Neuronal stem cell (in vitro differentiated cells): ENCODE measurements around the gene BRI3.

Source experiments
- DNase-seq: peaks from one replicate; pipeline ENCODE4 v3.0.0-alpha.2; 2013; ENCODE audit warnings: low spot score
- H2AFZ ChIP-seq: one replicate; pipeline ENCODE4 v1.6.1; 2013; ENCODE audit warnings: mild to moderate bottlenecking, low read length, inconsistent platforms
- H2AK5ac ChIP-seq: 2 replicates; pipeline ENCODE4 v1.6.1; 2013; ENCODE audit warnings: low read depth, mild to moderate bottlenecking, inconsistent platforms, low read length, moderate library complexity, mixed read lengths
- H2BK120ac ChIP-seq: 2 replicates; pipeline ENCODE4 v1.6.1; 2013; ENCODE audit warnings: low read depth, mild to moderate bottlenecking, inconsistent platforms, low read length, moderate library complexity, mixed read lengths
- H2BK12ac ChIP-seq: one replicate; pipeline ENCODE4 v1.6.1; 2013; ENCODE audit warnings: low read length, inconsistent platforms
- H2BK15ac ChIP-seq: 2 replicates; pipeline ENCODE4 v1.6.1; 2013; ENCODE audit warnings: mild to moderate bottlenecking, low read length, inconsistent platforms, mixed read lengths
- H2BK5ac ChIP-seq: one replicate; pipeline ENCODE4 v1.6.1; 2013; ENCODE audit warnings: inconsistent platforms, mild to moderate bottlenecking, low read length, moderate library complexity
- H3K14ac ChIP-seq: one replicate; pipeline ENCODE4 v1.6.1; 2013; ENCODE audit warnings: low read length, inconsistent platforms
- H3K18ac ChIP-seq: 2 replicates; pipeline ENCODE4 v1.6.1; 2013; ENCODE audit warnings: low read length, inconsistent platforms
- H3K23ac ChIP-seq: 2 replicates; pipeline ENCODE4 v1.6.1; 2013; ENCODE audit warnings: low read depth, mild to moderate bottlenecking, mixed read lengths, low read length, inconsistent platforms; ENCODE audit not compliant: poor library complexity
- H3K27ac ChIP-seq: replicated peaks from 3 replicates; pipeline ENCODE4 v1.5.1; 2013; ENCODE audit warnings: low read length, inconsistent platforms
- H3K27me3 ChIP-seq, 3 experiments: 2 replicates each; pipeline ENCODE4 v1.6.1; 2013; ENCODE audit warnings: low read length in 3 of 3, mild to moderate bottlenecking in 2 of 3, inconsistent platforms in 1 of 3, low read depth in 1 of 3, mixed read lengths in 1 of 3, moderate library complexity in 1 of 3; ENCODE audit not compliant: control insufficient read depth in 3 of 3, insufficient read depth in 3 of 3
- H3K36me3 ChIP-seq, 2 donors: replicated peaks in 1 of 2; 2 replicates each; pipeline ENCODE4 v1.6.1; 2013; ENCODE audit warnings: low read length in 2 of 2; ENCODE audit not compliant: control insufficient read depth in 2 of 2, insufficient read depth in 2 of 2
- H3K4ac ChIP-seq: 2 replicates; pipeline ENCODE4 v1.6.1; 2013; ENCODE audit warnings: inconsistent platforms, mild to moderate bottlenecking, low read length, moderate library complexity
- H3K4me1 ChIP-seq, 2 donors: 1 replicate in 1 of 2; 2 replicates in 1 of 2; pipeline ENCODE4 v1.6.1; 2013; ENCODE audit warnings: low read length in 2 of 2, low read depth in 1 of 2; ENCODE audit not compliant: control insufficient read depth in 2 of 2, insufficient read depth in 1 of 2
- H3K4me2 ChIP-seq: one replicate; pipeline ENCODE4 v1.6.1; 2013; ENCODE audit warnings: mild to moderate bottlenecking, low read length, inconsistent platforms; ENCODE audit not compliant: insufficient read depth, poor library complexity, severe bottlenecking
- H3K4me3 ChIP-seq, 2 donors: 2 replicates each; pipeline ENCODE4 v1.5.1; 2013; ENCODE audit warnings: low read length in 2 of 2, mild to moderate bottlenecking in 2 of 2, inconsistent platforms in 1 of 2, moderate library complexity in 1 of 2
- H3K79me1 ChIP-seq: one replicate; pipeline ENCODE4 v1.6.1; 2013; ENCODE audit warnings: low read depth, mild to moderate bottlenecking, inconsistent platforms, low read length, moderate library complexity
- H3K9ac ChIP-seq: one replicate; pipeline ENCODE4 v1.6.1; 2013; ENCODE audit warnings: mild to moderate bottlenecking, low read depth, low read length, inconsistent platforms; ENCODE audit not compliant: poor library complexity
- H3K9me3 ChIP-seq, 2 donors: replicated peaks in 1 of 2; 2 replicates each; pipeline versions ENCODE3 to v1.6.1; 2013; ENCODE audit warnings: low read length in 2 of 2, mild to moderate bottlenecking in 2 of 2, inconsistent platforms in 1 of 2, low read depth in 1 of 2, mixed read lengths in 1 of 2, moderate library complexity in 1 of 2; ENCODE audit not compliant: control insufficient read depth in 2 of 2, insufficient read depth in 1 of 2
- H4K8ac ChIP-seq: one replicate; pipeline ENCODE4 v1.6.1; 2013; ENCODE audit warnings: low read depth, mild to moderate bottlenecking, inconsistent platforms, low read length, moderate library complexity
- H4K91ac ChIP-seq: one replicate; pipeline ENCODE4 v1.6.1; 2013; ENCODE audit warnings: low read length, low read depth, mild to moderate bottlenecking, inconsistent platforms; ENCODE audit not compliant: poor library complexity
- WGBS, 2 donors: extraction: QIAGEN DNeasy Blood & Tissue Kit; methylation state at CpG; one replicate each; pipeline ENCODE4 v1.1.7; 2013; ENCODE audit warnings: missing lambda C conversion rate in 2 of 2, mixed read lengths in 1 of 2; ENCODE audit not compliant: insufficient read length in 2 of 2, insufficient replicate concordance in 1 of 2; ENCODE audit errors: extremely low coverage in 2 of 2; 5-methylcytosine and 5-hydroxymethylcytosine counted together

Gene BRI3

GRCh38 chr7:98335411-98335977 is 54.0 kb downstream of the BRI3 start:
- Histone ChIP-seq H3K27me3 (no peaks in the 10 kb centered on the region), H2BK15ac (no peak overlapping the region), H3K4ac (no peak overlapping the region), H2AFZ (no peak overlapping the region), H4K91ac (no peak overlapping the region), H4K8ac (no peak overlapping the region), H3K36me3 (peaks cover 0 to 2% of the 10 kb centered on the region in 2 donors), H3K18ac (no peak overlapping the region), H3K27ac (no peak overlapping the region), H2BK12ac (no peak overlapping the region), H2AK5ac (no peak overlapping the region), H3K4me3 (no peak overlapping the region), H3K9me3 (peaks cover 0 to 3% of the 10 kb centered on the region in 2 donors), H3K14ac (no peak overlapping the region), H3K4me1 (no peaks in the 10 kb centered on the region), H2BK5ac (no peak overlapping the region), H3K9ac (no peak overlapping the region), H3K79me1 (peaks cover 2% of the 10 kb centered on the region), H2BK120ac (no peak overlapping the region), H3K23ac (no peak overlapping the region), H3K4me2 (no peak overlapping the region)
- DNase-seq, result no peak
- WGBS, 2 donors, result no CpG with 5 or more reads among the region's 8 CpGs

- H3K9ac ChIP-seq, result no peak overlapping the region
- no peak overlapping the region for H3K4me2 ChIP-seq
- H3K27ac ChIP-seq, result no peak overlapping the region
- H2BK120ac ChIP-seq, result no peak overlapping the region
- no peak overlapping the region for H2BK15ac ChIP-seq
- no peaks in the 10 kb centered on the region for H3K4me1 ChIP-seq
- H3K14ac ChIP-seq, result no peak overlapping the region
- no peak overlapping the region for H3K18ac ChIP-seq
- H2BK5ac ChIP-seq, result no peak overlapping the region
- H3K79me1 ChIP-seq, result no peaks in the 10 kb centered on the region
- no peak overlapping the region for H4K91ac ChIP-seq
- WGBS, 2 donors, result no CpG with 5 or more reads among the region's 6 CpGs
- H4K8ac ChIP-seq, result no peak overlapping the region
- H3K36me3 ChIP-seq, result peaks cover 0 to 2% of the 10 kb centered on the region in 2 donors
- H3K4ac ChIP-seq, result no peak overlapping the region
- no peak overlapping the region for H2AFZ ChIP-seq
- no peaks in the 10 kb centered on the region for H3K9me3 ChIP-seq
- no peak overlapping the region for H2AK5ac ChIP-seq
- no peaks in the 10 kb centered on the region for H3K27me3 ChIP-seq
- DNase-seq, result no peak
- H3K23ac ChIP-seq, result no peak overlapping the region
- no peak overlapping the region for H2BK12ac ChIP-seq
- no peak overlapping the region for H3K4me3 ChIP-seq
Measured at GRCh38 chr7:98338441-98338840, 57.0 kb downstream of the BRI3 start.

GRCh38 chr7:98339043-98339442 is 57.6 kb downstream of the BRI3 start:
- H3K4me3 ChIP-seq, result no peak overlapping the region
- H3K9ac ChIP-seq, result no peak overlapping the region
- WGBS, 2 donors, result no CpG with 5 or more reads among the region's 3 CpGs
- H3K36me3 ChIP-seq, result peaks cover 0 to 2% of the 10 kb centered on the region in 2 donors
- no peak overlapping the region for H2AK5ac ChIP-seq
- no peak overlapping the region for H2BK15ac ChIP-seq
- H3K14ac ChIP-seq, result no peak overlapping the region
- no peak overlapping the region for H3K4me2 ChIP-seq
- H2BK5ac ChIP-seq, result no peak overlapping the region
- no peak overlapping the region for H3K23ac ChIP-seq
- no peak for DNase-seq
- no peak overlapping the region for H2BK12ac ChIP-seq
- H3K4ac ChIP-seq, result no peak overlapping the region
- no peak overlapping the region for H3K18ac ChIP-seq
- no peaks in the 10 kb centered on the region for H3K9me3 ChIP-seq
- no peaks in the 10 kb centered on the region for H3K4me1 ChIP-seq
- H2AFZ ChIP-seq, result no peak overlapping the region
- no peaks in the 10 kb centered on the region for H3K27me3 ChIP-seq
- H4K91ac ChIP-seq, result no peak overlapping the region
- H3K79me1 ChIP-seq, result no peaks in the 10 kb centered on the region
- H4K8ac ChIP-seq, result no peak overlapping the region
- no peak overlapping the region for H3K27ac ChIP-seq
- no peak overlapping the region for H2BK120ac ChIP-seq

- Histone ChIP-seq H3K23ac (no peak overlapping the region), H3K36me3 (peaks cover 0 to 2% of the 10 kb centered on the region in 2 donors), H2BK120ac (no peak overlapping the region), H3K18ac (no peak overlapping the region), H3K9me3 (no peaks in the 10 kb centered on the region), H2AK5ac (no peak overlapping the region), H3K27me3 (no peaks in the 10 kb centered on the region), H3K79me1 (no peaks in the 10 kb centered on the region), H3K4ac (no peak overlapping the region), H4K91ac (no peak overlapping the region), H2BK12ac (no peak overlapping the region), H4K8ac (no peak overlapping the region), H2AFZ (no peak overlapping the region), H3K9ac (no peak overlapping the region), H3K4me2 (no peak overlapping the region), H2BK5ac (no peak overlapping the region), H3K4me1 (no peaks in the 10 kb centered on the region), H3K27ac (no peak overlapping the region), H3K14ac (no peak overlapping the region), H2BK15ac (no peak overlapping the region), H3K4me3 (no peak overlapping the region)
- DNase-seq, result no peak
- WGBS, 2 donors, result no CpG with 5 or more reads among the region's 3 CpGs
Measured at GRCh38 chr7:98341106-98341505, 59.6 kb downstream of the BRI3 start.
